AG04450 (cell line): ENCODE measurements around the gene MAP3K2. TPM values are rescaled to one million over a fixed set of nuclear protein-coding genes. Genes with fewer than 3 reads are reported as not detected.

Source experiments
- CTCF ChIA-PET: fragments of 300-600, 350-600 bp; formaldehyde crosslinking; extraction: SDS; loops from one replicate; lab custom pipeline; 2022; ENCODE audit warnings: antibody characterized with exemption, inconsistent platforms; lab: Charles Lee
- POLR2A ChIA-PET: fragments of 350-600 bp; formaldehyde crosslinking; extraction: SDS; loops from one replicate; lab custom pipeline; 2021; ENCODE audit warnings: antibody characterized with exemption, inconsistent platforms; lab: Yijun Ruan, JAX
- DNase-seq: peaks from one replicate; pipeline ENCODE4 v3.0.0-alpha.2; 2011; ENCODE audit warnings: low read depth, low spot score
- H3K27ac ChIP-seq: one replicate; pipeline ENCODE4 v1.5.1; 2012; ENCODE audit warnings: low read depth, low read length, control low read depth
- H3K27me3 ChIP-seq: one replicate; pipeline ENCODE4 v1.6.0; 2012; ENCODE audit warnings: low read length; ENCODE audit not compliant: control insufficient read depth, insufficient read depth
- H3K4me3 ChIP-seq: 2 replicates; pipeline ENCODE4 v1.5.1; 2011; ENCODE audit warnings: mild to moderate bottlenecking, low read depth, low read length, control low read depth
- H3K9me3 ChIP-seq: 2 replicates; pipeline ENCODE4 v1.5.1; 2012; ENCODE audit warnings: low read length; ENCODE audit not compliant: control insufficient read depth, insufficient read depth
- polyA plus RNA-seq: library from polyadenylated mRNA; depleted of rRNA; stranded (reverse); fragments of >200 nt; gene quantifications from 2 replicates; pipeline ENCODE4 v1.2.3, GENCODE V29; 2011
- TF ChIP-seq, protein P1 (sequence below): IDR thresholded peaks from 2 replicates; pipeline ENCODE4 v1.5.1; 2011; ENCODE audit warnings: low read depth, low read length, control low read depth, inconsistent platforms

MAP3K2 gene
- polyA plus RNA-seq, 1 experiment, result 15.5 TPM

GRCh38 chr2:127283275-127283674 is 104.5 kb downstream of the MAP3K2 start:
- Histone ChIP-seq H3K4me3 (no peak overlapping the region), H3K9me3 (no peaks in the 10 kb centered on the region)

GRCh38 chr2:127280693-127281092 is 107.1 kb downstream of the MAP3K2 start:
- no peak for DNase-seq
- ChIA-PET CTCF (interaction anchor here (2.6 kb wide), 1 partner anchor 199 kb away, joined by 9 read pairs; no protein-coding TSS in a partner anchor), POLR2A (no interaction called here)
- Histone ChIP-seq H3K27me3 (no peaks in the 10 kb centered on the region), H3K4me3 (no peak overlapping the region), H3K9me3 (no peaks in the 10 kb centered on the region), H3K27ac (no peak overlapping the region)
- TF ChIP-seq, protein P1, sequence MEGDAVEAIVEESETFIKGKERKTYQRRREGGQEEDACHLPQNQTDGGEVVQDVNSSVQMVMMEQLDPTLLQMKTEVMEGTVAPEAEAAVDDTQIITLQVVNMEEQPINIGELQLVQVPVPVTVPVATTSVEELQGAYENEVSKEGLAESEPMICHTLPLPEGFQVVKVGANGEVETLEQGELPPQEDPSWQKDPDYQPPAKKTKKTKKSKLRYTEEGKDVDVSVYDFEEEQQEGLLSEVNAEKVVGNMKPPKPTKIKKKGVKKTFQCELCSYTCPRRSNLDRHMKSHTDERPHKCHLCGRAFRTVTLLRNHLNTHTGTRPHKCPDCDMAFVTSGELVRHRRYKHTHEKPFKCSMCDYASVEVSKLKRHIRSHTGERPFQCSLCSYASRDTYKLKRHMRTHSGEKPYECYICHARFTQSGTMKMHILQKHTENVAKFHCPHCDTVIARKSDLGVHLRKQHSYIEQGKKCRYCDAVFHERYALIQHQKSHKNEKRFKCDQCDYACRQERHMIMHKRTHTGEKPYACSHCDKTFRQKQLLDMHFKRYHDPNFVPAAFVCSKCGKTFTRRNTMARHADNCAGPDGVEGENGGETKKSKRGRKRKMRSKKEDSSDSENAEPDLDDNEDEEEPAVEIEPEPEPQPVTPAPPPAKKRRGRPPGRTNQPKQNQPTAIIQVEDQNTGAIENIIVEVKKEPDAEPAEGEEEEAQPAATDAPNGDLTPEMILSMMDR, result no peak

More at GRCh38 chr2:127283275-127283674, 104.5 kb downstream of the MAP3K2 start:
- no peak for DNase-seq
- Histone ChIP-seq H3K27me3 (no peaks in the 10 kb centered on the region), H3K27ac (no peak overlapping the region)
- POLR2A ChIA-PET, result no interaction called here
- CTCF ChIA-PET, result no interaction called here
- TF ChIP-seq, protein P1, result no peak

- ChIA-PET POLR2A (no interaction called here), CTCF (interaction anchor here (0.7 to 2.6 kb wide), 2 partner anchors 47 to 200 kb away, joined by 3 to 9 read pairs; no protein-coding TSS in a partner anchor)
- no peaks in the 10 kb centered on the region for H3K27me3 ChIP-seq
- H3K9me3 ChIP-seq, result no peaks in the 10 kb centered on the region
- no peak overlapping the region for H3K27ac ChIP-seq
- no peak for DNase-seq
- TF ChIP-seq, protein P1, result no peak
- H3K4me3 ChIP-seq, result no peak overlapping the region
Measured at GRCh38 chr2:127279781-127280180, 108.0 kb downstream of the MAP3K2 start.

DNA sequence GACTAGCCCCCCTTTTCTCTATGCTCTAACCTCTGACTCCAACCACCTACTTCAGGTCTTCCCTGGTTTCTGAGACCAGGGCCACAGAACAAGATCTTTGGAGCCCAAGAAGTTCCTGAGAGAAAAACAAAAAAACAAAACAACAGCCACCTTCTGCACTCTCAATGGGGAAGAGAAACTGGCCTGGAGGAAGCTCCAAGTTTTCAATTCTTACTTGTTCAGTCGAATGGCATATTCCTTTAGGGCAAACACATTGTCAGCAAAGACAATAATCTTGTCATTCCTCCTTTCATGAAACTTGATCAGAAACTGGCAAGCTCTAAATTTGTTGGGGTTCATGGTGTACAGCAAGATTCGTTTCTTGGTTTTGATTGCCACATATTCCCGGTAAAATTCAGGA is 108.8 kb downstream of the MAP3K2 start:
- no peak for DNase-seq
- ChIA-PET POLR2A (no interaction called here), CTCF (interaction anchor here (1.4 kb wide), 1 partner anchor 200 kb away, joined by 4 read pairs; no protein-coding TSS in a partner anchor)
- Histone ChIP-seq H3K27ac (no peak overlapping the region), H3K27me3 (no peaks in the 10 kb centered on the region), H3K9me3 (no peaks in the 10 kb centered on the region), H3K4me3 (no peak overlapping the region)
- TF ChIP-seq, protein P1, result no peak

DNA sequence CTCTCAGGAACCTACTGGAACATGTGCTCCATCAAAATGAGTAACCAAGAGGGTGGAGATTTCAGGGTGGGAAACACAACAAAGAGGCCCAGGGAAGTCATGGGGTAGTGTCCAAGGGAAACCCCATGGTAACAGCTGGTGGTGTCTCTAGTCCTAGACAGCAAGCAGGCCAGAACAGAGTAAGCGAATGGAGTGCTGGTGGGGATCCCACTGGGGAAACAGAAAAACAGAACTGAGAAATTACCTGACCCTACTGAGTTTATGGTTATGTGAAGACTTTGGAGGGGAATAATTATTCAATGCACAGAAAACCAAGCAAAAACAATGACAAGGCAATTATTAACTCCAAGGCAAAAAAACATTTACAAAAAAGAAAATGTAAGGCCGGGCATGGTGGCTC is 110.7 kb downstream of the MAP3K2 start:
- H3K4me3 ChIP-seq, result no peak overlapping the region
- DNase-seq, result no peak
- ChIA-PET CTCF (interaction anchor here (1.2 kb wide), 1 partner anchor 202 kb away, joined by 3 read pairs; no protein-coding TSS in a partner anchor), POLR2A (no interaction called here)
- H3K9me3 ChIP-seq, result no peaks in the 10 kb centered on the region
- TF ChIP-seq, protein P1, result no peak
- H3K27ac ChIP-seq, result no peak overlapping the region
- no peaks in the 10 kb centered on the region for H3K27me3 ChIP-seq
